Skeletal muscle satellite cell (primary cell): Measurements from ENCODE around the gene MSANTD1.

ENCODE experiments used
- H3K27me3 ChIP-seq: 2 replicates; pipeline ENCODE4 v1.7.0; 2013; ENCODE audit warnings: low read length; ENCODE audit not compliant: control insufficient read depth, insufficient read depth
- H3K36me3 ChIP-seq: 2 replicates; pipeline ENCODE4 v1.7.0; 2013; ENCODE audit warnings: mild to moderate bottlenecking, control low read depth, low read length; ENCODE audit not compliant: insufficient read depth
- H3K4me1 ChIP-seq: 2 replicates; pipeline ENCODE4 v1.7.0; 2013; ENCODE audit warnings: low read length; ENCODE audit not compliant: control insufficient read depth, insufficient read depth
- H3K4me2 ChIP-seq: 2 replicates; pipeline ENCODE4 v1.7.0; 2013; ENCODE audit warnings: mild to moderate bottlenecking, low read length
- H3K4me3 ChIP-seq: 2 replicates; pipeline ENCODE4 v1.7.0; 2013; ENCODE audit warnings: low read length
- H3K9ac ChIP-seq: 2 replicates; pipeline ENCODE4 v1.7.0; 2013; ENCODE audit warnings: mild to moderate bottlenecking, low read depth, low read length, moderate library complexity
- H3K9me3 ChIP-seq: replicated peaks from 2 replicates; pipeline ENCODE4 v1.7.0; 2013; ENCODE audit warnings: mild to moderate bottlenecking, control low read depth, low read length

The MSANTD1 gene

GRCh38 chr4:3252480-3252828, 3.5 kb downstream of the MSANTD1 start:
- Histone ChIP-seq H3K9ac (no peak overlapping the region), H3K4me2 (no peak overlapping the region), H3K36me3 (no peaks in the 10 kb centered on the region), H3K4me3 (no peak overlapping the region), H3K27me3 (no peaks in the 10 kb centered on the region), H3K9me3 (no peaks in the 10 kb centered on the region), H3K4me1 (peaks cover 3% of the 10 kb centered on the region)

GRCh38 chr4:3252831-3253641, 4.1 kb downstream of the MSANTD1 start:
- Histone ChIP-seq H3K27me3 (no peaks in the 10 kb centered on the region), H3K9ac (no peak overlapping the region), H3K4me1 (peaks cover 6% of the 10 kb centered on the region), H3K4me2 (no peak overlapping the region), H3K9me3 (no peaks in the 10 kb centered on the region), H3K4me3 (no peak overlapping the region), H3K36me3 (no peaks in the 10 kb centered on the region)

GRCh38 chr4:3253808-3254207, 4.8 kb downstream of the MSANTD1 start:
- Histone ChIP-seq H3K4me2 (no peak overlapping the region), H3K9ac (no peak overlapping the region), H3K27me3 (no peaks in the 10 kb centered on the region), H3K4me3 (no peak overlapping the region), H3K4me1 (peaks cover 6% of the 10 kb centered on the region), H3K36me3 (no peaks in the 10 kb centered on the region), H3K9me3 (no peaks in the 10 kb centered on the region)

- Histone ChIP-seq H3K9ac (no peak overlapping the region), H3K4me1 (peaks cover 6% of the 10 kb centered on the region), H3K36me3 (no peaks in the 10 kb centered on the region), H3K4me2 (no peak overlapping the region), H3K27me3 (no peaks in the 10 kb centered on the region), H3K4me3 (no peak overlapping the region), H3K9me3 (no peaks in the 10 kb centered on the region)
Observed at GRCh38 chr4:3254302-3255131, 5.6 kb downstream of the MSANTD1 start.

GRCh38 chr4:3255611-3256186, 6.7 kb downstream of the MSANTD1 start:
- Histone ChIP-seq H3K27me3 (no peaks in the 10 kb centered on the region), H3K9me3 (no peaks in the 10 kb centered on the region), H3K4me2 (no peak overlapping the region), H3K4me1 (peaks cover 6% of the 10 kb centered on the region), H3K9ac (no peak overlapping the region), H3K4me3 (no peak overlapping the region), H3K36me3 (no peaks in the 10 kb centered on the region)

- no peak overlapping the region for H3K4me3 ChIP-seq
- H3K36me3 ChIP-seq, result no peaks in the 10 kb centered on the region
- no peak overlapping the region for H3K9ac ChIP-seq
- H3K27me3 ChIP-seq, result no peaks in the 10 kb centered on the region
- H3K9me3 ChIP-seq, result no peaks in the 10 kb centered on the region
- peaks cover 6% of the 10 kb centered on the region for H3K4me1 ChIP-seq
- H3K4me2 ChIP-seq, result no peak overlapping the region
Observed at GRCh38 chr4:3256230-3257102, 7.5 kb downstream of the MSANTD1 start.

- H3K4me2 ChIP-seq, result no peak overlapping the region
- H3K9ac ChIP-seq, result no peak overlapping the region
- H3K4me3 ChIP-seq, result no peak overlapping the region
- H3K36me3 ChIP-seq, result no peaks in the 10 kb centered on the region
- no peaks in the 10 kb centered on the region for H3K9me3 ChIP-seq
- H3K4me1 ChIP-seq, result peaks cover 6% of the 10 kb centered on the region
- H3K27me3 ChIP-seq, result no peaks in the 10 kb centered on the region
Observed at GRCh38 chr4:3257103-3257555, 8.2 kb downstream of the MSANTD1 start.

GRCh38 chr4:3257556-3258482, 8.9 kb downstream of the MSANTD1 start:
- Histone ChIP-seq H3K9ac (no peak overlapping the region), H3K9me3 (no peaks in the 10 kb centered on the region), H3K4me1 (peaks cover 6% of the 10 kb centered on the region), H3K36me3 (no peaks in the 10 kb centered on the region), H3K4me3 (no peak overlapping the region), H3K4me2 (no peak overlapping the region), H3K27me3 (peaks cover 3% of the 10 kb centered on the region)

GRCh38 chr4:3261411-3262207, 12.7 kb downstream of the MSANTD1 start:
- no peak overlapping the region for H3K4me2 ChIP-seq
- no peaks in the 10 kb centered on the region for H3K36me3 ChIP-seq
- no peaks in the 10 kb centered on the region for H3K9me3 ChIP-seq
- H3K9ac ChIP-seq, result no peak overlapping the region
- peaks cover 11% of the 10 kb centered on the region for H3K27me3 ChIP-seq
- no peak overlapping the region for H3K4me3 ChIP-seq
- peaks cover 6% of the 10 kb centered on the region for H3K4me1 ChIP-seq
